HG02678 (cell line): ENCODE measurements around the gene TMEM132D.
A peak's percentile ranks its signal among the peaks of the same experiment; 100 is the strongest.
"Not testable (repeated sequence)": the region's sequence is repeated elsewhere in the genome, so short reads cannot be mapped to it uniquely, and the experiment has no call there.

Experiments used
- ATAC-seq: cut with Tn5 transposase; IDR thresholded peaks from one replicate; pipeline ENCODE4 v1.9.1; 2021; ENCODE audit warnings: mild to moderate bottlenecking, moderate library complexity; ENCODE audit not compliant: unreplicated experiment

Gene TMEM132D

DNA sequence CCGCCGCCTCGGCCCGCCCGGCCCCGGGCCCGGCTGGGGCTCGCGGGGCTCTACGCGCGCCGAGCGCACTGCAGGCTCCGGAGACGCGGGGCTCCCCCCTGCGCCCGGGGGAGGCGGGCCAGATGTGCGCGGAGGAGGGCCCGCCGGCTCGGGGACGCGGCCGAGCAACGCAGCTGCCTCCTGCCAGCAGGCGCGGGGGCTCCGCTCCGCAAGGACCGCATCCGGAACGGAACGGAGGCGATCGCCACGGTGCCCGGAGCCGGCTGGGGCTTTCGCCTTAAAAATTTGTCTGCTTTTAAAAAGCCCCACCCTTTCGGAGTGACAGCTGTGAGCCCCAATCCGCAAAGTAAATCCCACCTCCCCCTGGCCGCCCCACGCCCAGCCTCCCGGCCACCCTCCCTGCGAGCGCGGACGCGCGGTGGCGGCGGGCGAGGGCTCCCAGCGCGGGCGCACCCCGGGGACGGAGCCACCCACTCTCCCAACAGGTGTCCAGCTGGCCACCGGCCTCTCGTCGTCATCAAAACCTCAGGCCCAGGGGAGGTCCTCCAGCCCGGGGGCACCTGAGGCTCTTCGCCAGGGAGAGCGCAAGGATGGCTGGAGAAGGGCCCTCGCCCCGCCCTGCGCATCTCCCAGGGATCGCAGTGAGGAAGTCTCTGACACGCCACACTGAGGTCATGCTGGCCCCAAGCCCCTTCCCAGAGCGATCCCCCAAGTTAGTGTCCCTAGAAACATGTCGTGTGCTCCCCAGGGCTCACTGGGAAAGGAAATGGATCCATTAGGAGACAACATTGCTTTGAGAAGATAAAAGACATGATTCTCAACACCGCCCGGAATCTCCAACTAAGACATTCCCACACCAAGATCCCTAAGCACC, at the start of gene TMEM132D:
TSS of gene TMEM132D (minus strand) at position 70 of the 874 bp plus-strand sequence.
- no peak for ATAC-seq

GRCh38 chr12:129949651-129950050, 45.8 kb upstream of the TMEM132D start:
- ATAC-seq: no peak

DNA sequence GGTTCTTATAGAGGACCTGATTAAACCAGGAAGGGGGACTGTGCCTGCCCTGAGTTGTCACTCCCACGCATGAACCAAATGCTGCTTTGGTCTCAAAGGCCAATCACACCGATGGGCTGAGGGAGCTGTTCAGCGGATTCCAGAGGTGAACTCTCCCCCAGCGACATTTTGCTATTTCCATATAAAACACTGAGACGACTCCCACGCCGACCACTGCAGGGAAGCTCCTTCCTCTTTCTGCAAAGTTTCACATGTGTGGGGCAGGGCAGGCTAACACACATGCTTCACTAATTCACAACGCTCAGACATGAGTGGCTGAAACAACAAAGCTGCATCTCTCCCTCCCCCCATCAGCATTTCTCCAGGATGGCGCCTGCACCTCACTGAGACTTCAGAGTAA, 37.8 kb upstream of the TMEM132D start:
- no peak for ATAC-seq

DNA sequence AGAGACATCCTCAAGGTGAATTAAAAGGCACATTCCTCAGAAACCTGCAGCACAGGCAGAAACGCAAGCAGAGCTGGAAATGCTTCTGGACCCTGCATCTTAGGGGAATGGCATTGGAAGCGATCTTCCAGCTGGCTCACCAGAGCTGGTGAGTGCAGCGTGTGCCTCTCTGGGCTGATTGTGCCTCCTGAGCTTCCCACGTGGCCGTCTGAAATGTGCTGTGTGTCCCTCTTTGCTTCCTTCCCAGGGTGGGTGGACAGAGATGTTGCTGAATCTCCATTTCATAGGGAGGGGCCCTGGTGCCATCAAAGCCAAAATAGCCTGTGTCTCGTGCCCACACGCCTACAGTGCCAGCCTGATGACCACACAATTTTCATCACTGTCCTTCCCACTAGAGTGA, 34.3 kb upstream of the TMEM132D start:
- ATAC-seq: no peak

DNA sequence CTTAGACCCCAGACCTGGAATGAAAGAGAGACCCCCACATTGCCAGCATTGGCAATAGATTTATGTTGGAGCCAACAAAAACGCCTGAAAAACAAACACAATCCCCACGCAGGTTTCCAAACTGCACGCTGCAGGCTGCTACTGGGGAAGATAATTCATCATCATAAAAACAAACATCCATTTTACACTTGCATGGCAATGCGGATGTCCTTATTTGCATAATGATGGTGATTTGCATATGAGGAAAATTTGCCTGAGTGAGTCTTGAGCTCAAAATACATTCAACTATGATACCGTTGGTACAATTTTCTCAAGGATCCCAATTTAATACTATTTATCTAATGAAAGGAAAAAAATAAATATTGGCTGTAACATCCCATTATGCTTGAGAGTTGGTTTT, 33.6 kb upstream of the TMEM132D start:
- no peak for ATAC-seq

- no peak for ATAC-seq
Measured at GRCh38 chr12:129928643-129929042, 24.8 kb upstream of the TMEM132D start.

- no peak for ATAC-seq
Measured at GRCh38 chr12:129927316-129927900, 23.6 kb upstream of the TMEM132D start.

- ATAC-seq: peak; percentile 75
Measured at GRCh38 chr12:129911428-129912049, 7.7 kb upstream of the TMEM132D start.

DNA sequence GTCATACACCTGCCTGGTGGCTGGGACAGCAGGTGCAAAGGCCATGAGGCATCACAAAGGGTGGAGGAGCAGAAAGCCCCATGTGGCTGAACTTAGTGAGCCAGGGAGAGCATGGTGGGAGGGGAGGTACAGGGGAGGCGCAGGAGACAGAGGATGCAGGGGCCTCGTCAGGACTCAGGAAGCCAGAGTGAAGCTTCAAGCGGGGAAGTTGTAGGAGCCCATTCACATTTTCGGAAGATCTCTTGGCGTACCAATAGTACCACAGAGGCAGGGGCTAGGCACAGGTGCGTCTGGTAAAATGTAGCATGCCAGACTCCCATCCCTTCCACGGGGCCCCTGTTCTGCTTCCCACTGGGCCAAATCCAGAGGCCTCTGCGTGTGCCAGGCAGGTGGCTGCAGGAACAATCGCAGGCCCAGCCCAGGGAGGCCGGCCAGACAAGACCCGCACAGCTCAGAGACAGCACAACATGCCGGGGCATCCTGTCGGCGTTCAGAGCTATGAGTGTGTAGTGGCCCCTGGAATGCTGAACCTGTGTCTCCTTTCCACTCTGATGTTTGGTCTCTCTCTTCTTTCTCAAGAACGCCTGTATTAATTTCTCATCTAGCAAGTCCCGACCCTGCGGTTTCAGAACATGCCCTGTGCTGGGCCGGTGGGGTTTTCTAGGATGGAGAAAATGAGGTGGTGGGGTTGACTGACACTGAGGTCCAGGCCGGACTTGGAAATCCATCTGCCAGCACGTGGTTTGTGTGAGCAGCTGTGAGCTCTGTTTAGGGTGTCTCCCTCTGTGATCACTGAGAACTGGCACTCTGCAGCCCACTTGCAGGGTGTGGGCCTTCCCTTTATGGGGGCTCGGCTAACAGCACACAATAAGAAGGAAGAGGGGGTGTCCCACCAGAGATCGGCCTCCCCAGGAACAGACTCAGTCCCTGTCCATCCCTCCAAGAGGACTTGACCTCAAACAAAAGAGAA, 5.5 kb upstream of the TMEM132D start:
- ATAC-seq: no peak

- no peak for ATAC-seq
Measured at GRCh38 chr12:129903092-129903945, 506 bp downstream of the TMEM132D start.

- ATAC-seq: no peak
Measured at GRCh38 chr12:129902371-129903091, 1.3 kb downstream of the TMEM132D start.

GRCh38 chr12:129901254-129901653, 2.6 kb downstream of the TMEM132D start:
- no peak for ATAC-seq

- ATAC-seq: no peak
Measured at GRCh38 chr12:129900306-129900705, 3.5 kb downstream of the TMEM132D start.

DNA sequence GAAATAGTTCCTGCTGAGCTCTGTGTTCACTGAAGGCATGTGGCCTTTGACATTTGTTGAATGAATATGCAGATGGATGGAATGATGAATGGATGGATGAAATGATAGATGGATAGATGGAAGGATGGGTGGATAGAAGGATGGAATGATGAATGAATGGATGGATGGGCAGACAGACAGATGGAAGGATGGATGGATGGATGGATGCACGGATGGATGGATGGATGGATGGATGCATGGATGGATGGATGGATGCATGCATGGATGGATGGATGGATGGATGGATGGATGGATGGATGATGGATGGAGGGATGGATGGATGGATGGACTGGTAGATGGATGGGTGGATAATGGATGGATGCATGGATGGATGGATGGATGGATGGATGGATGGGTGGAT, 4.8 kb downstream of the TMEM132D start:
- not testable (repeated sequence) for ATAC-seq

- no peak for ATAC-seq
Measured at GRCh38 chr12:129893691-129894090, 10.1 kb downstream of the TMEM132D start.

GRCh38 chr12:129887101-129887500, 16.7 kb downstream of the TMEM132D start:
- ATAC-seq: no peak

GRCh38 chr12:129886541-129886940, 17.3 kb downstream of the TMEM132D start:
- ATAC-seq: no peak

- no peak for ATAC-seq
Measured at GRCh38 chr12:129885287-129885686, 18.5 kb downstream of the TMEM132D start.

DNA sequence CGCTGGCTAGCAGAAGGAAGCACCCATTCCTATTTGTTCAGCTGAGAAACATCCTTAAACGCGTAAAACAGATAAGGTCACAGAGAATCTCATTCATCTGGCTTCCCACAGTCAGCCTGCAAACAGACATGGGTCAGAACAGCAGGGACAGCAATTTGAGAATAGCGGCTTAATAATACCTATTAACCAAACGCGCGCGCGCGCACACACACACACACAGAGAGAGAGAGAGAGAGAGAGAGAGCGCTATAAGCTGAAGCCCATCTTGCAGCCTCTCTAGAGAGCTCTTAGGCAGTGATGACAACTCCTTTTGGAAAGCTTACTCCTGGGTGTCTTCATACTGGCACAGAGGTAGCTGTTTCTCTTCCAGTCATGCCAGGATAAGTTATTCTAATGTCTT, 26.4 kb downstream of the TMEM132D start:
- no peak for ATAC-seq
